HT1080 (cell line): ENCODE data around the gene ZNF507. TPM values are rescaled to one million over a fixed set of nuclear protein-coding genes. Genes with fewer than 3 reads are reported as not detected.
"Not testable (repeated sequence)": the region's sequence is repeated elsewhere in the genome, so short reads cannot be mapped to it uniquely, and the experiment has no call there.

Experiments used
- DNase-seq: peaks from one replicate; pipeline ENCODE4 v3.0.0-alpha.2; 2015; ENCODE audit warnings: low read depth
- total RNA-seq: library from RNA; depleted of rRNA; stranded (reverse); fragments of >200 nt; shearing (Covaris generic); gene quantifications from 2 replicates; pipeline ENCODE4 v1.2.3, GENCODE V29; 2014

Gene ZNF507
- total RNA-seq, 1 experiment from 2014 or later = 8.9 TPM

GRCh38 chr19:32367948-32368536 is 22.6 kb downstream of the ZNF507 start:
- DNase-seq = no peak

DNA sequence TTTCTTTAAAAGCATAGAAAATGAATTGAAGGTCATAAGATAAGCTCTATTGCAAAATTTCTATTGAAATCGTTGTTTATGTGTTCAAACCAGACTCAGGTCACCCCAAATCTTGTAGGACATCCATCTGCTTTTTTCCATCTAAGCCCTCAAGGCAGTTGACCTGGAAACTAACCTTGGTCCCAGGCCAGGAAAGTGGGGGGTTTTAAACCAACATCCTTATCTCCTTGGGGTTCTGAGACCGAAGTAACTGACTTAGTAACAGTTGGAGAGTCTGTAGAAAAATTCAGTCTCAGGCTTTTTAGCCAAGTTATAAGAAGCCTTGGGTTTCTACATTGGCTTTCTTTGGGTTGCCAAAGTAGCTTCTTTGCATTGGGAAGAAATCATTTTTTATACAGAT is 23.4 kb downstream of the ZNF507 start:
- DNase-seq = no peak

DNA sequence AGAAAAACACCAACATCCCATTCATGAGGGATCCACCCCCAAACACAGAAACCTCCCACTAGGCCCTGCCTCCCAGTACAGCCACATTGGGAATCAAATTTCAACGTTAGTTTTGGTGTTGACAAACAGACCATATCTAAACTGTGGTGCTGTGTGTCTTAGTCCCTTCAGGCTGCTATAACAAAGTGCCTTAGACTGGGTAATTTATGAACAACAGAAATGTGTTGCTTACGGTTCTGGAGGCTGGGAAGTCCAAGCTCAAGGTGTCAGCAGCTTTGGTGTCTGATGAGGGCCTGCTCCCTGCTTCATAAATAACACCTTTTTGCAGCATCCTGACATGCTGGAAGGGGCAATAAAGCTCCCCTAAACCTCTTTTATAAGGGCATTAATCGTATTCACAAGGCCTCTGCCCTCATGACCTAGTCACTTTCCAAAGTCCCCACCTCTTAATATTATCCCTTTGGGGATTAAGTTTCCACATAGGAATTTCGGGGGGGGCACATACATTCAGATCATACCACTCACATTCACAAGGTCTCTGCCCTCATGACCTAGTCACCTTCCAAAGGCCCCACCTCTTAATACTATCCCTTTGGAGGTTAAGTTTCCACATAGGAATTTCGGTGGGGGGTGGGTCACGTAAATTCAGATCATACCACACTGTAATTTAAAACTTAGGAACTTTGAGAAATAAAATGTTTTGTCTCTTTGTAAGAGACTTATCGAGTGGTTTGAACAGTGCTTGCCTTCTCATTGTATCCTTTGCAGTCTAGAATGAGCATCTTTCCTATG is 27.5 kb downstream of the ZNF507 start:
- peak; percentile 53 for DNase-seq

GRCh38 chr19:32373585-32374295 is 28.3 kb downstream of the ZNF507 start:
- DNase-seq = peak; percentile 99

DNA sequence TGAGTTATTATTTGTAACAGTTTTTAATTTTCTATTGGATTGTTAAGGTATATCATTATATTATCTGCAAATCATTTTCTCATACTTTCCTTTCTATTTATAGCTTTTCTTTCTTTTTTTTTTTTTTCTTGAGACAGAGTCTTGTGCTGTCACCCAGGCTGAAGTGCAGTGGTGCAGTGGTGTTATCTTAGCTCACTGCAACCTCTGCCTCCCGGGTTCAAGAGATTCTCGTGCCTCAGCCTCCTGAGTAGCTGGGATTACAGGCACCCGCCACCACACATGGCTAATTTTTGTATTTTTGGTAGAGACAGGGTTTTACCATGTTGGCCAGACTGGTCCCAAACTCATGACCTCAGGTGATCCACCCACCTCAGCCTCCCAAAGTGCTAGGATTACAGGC is 29.0 kb downstream of the ZNF507 start:
- not testable (repeated sequence) for DNase-seq

GRCh38 chr19:32377088-32377487 is 31.7 kb downstream of the ZNF507 start:
- DNase-seq = not testable (repeated sequence)

- no peak for DNase-seq
Measured at GRCh38 chr19:32380269-32380668, 34.9 kb downstream of the ZNF507 start.

GRCh38 chr19:32387701-32388392 is 42.4 kb downstream of the ZNF507 start:
- no peak for DNase-seq

DNA sequence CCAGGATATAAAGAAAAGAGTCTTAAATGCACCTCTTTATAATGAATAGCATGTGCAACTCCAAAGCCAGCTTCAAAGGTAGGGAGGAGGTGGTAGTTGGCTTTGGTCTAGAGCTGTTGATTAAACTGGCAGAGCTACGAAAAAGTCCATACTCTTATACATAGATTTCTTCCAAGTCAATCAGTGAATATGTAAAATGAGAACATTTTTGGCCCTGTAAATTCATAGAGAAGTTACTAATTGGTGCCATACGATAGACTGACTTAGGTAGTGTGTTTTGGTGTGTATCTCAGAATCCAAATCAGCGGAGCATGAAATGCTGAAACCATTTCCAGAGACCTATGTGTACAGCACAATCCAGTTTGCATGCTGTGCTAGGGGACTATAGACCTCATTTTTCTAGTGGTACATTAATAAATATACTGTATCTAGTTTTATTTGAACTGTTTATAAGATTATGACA is 43.0 kb downstream of the ZNF507 start:
- DNase-seq = no peak

DNA sequence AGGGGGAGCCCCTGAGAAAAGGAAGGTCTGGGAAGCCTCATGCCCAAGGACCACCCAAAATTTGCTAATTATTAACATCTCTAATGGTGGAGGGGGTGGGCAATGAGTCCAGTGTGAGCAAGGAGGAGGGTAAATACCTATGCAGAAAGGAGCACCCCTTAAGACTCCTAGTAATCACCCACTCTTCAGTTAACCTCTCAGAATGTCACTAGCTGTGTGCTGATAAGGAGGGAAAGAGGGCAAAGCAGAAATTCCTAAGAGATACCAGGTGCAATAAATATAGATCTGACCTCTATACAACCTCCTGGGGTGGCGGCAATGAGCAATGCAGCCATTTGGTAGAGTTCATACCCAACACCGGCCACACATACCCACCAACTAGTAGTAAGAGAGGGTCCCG is 47.5 kb downstream of the ZNF507 start:
- DNase-seq = no peak

GRCh38 chr19:32396046-32396652 is 50.7 kb downstream of the ZNF507 start:
- DNase-seq = no peak

DNA sequence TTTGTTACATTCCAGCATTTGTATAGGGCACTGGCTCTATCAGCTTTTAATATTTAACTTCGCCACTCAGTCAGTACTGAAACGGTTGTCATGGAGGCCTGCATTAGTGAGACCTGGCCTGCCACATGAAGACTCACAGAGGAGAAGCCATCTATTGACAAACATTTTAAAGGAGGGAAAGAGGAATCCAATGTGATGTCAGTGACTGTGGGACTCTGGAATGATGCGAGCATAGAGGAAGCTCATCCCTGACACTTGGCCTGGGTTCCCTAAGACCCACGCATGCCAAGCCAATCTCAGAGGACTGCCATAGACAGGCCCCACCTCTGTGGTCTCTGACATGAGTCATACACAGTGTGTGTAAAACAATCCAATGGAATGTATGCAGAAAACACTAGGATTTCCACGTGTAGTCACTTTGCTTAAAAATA is 52.3 kb downstream of the ZNF507 start:
- DNase-seq = peak; percentile 60

GRCh38 chr19:32401992-32402391 is 56.6 kb downstream of the ZNF507 start:
- DNase-seq = no peak

- no peak for DNase-seq
Measured at GRCh38 chr19:32403291-32403995, 58.0 kb downstream of the ZNF507 start.

GRCh38 chr19:32404213-32404932 is 59.0 kb downstream of the ZNF507 start:
- DNase-seq = no peak

- DNase-seq = no peak
Measured at GRCh38 chr19:32404933-32405430, 59.6 kb downstream of the ZNF507 start.

GRCh38 chr19:32405431-32406160 is 60.2 kb downstream of the ZNF507 start, which contains the start of gene DPY19L3:
Gene DPY19L3, plus strand, starts transcription at chr19:32405770. Its CDS starts 2,484 bp downstream, at chr19:32408254.
- peak; percentile 90 for DNase-seq

GRCh38 chr19:32406161-32407003 is 61.0 kb downstream of the ZNF507 start:
- DNase-seq = no peak
